GM18858 (cell line): ENCODE measurements around the gene DUSP12.
"Not testable (repeated sequence)": the region's sequence is repeated elsewhere in the genome, so short reads cannot be mapped to it uniquely, and the experiment has no call there.

ENCODE experiments used
- ATAC-seq: cut with Tn5 transposase; IDR thresholded peaks from one replicate; pipeline ENCODE4 v1.9.1; 2021; ENCODE audit not compliant: unreplicated experiment

Gene DUSP12, protein sequence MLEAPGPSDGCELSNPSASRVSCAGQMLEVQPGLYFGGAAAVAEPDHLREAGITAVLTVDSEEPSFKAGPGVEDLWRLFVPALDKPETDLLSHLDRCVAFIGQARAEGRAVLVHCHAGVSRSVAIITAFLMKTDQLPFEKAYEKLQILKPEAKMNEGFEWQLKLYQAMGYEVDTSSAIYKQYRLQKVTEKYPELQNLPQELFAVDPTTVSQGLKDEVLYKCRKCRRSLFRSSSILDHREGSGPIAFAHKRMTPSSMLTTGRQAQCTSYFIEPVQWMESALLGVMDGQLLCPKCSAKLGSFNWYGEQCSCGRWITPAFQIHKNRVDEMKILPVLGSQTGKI

DNA sequence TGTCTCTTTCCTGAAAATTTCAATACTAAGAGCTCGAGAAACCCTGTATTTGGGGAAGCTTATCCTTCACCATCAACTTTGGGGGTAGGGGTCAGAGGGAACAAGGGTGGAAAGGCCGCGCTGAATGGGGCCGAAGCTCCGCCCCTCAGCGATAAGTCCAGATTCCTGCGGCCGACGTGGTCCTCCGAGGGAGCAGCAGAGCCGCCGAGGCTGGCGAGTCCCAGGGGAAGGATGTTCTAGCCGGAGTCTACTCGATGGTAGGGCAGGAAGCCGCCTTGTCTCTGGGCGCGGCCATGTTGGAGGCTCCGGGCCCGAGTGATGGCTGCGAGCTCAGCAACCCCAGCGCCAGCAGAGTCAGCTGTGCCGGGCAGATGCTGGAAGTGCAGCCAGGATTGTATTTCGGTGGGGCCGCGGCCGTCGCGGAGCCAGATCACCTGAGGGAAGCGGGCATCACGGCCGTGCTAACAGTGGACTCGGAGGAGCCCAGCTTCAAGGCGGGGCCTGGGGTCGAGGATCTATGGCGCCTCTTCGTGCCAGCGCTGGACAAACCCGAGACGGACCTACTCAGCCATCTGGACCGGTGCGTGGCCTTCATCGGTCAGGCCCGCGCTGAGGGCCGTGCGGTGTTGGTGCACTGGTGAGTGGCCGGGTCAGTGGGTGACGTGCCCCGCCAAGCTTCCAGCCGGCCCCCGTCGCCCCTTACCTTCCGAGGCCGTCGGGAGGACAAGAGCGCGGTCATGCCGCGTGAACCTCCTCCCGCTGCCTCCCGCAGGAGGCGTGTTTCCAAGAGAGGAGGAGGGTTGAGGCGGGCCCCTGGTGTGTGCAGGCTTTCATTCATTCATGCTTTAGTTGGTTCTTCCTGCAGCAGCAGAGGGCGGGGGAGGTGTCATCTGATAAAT, at the start of gene DUSP12:
DUSP12 (plus strand) TSS at position 278 of the 899 bp plus-strand sequence; CDS start at position 294, 16 bp downstream.
- ATAC-seq: peak; percentile 92

DNA sequence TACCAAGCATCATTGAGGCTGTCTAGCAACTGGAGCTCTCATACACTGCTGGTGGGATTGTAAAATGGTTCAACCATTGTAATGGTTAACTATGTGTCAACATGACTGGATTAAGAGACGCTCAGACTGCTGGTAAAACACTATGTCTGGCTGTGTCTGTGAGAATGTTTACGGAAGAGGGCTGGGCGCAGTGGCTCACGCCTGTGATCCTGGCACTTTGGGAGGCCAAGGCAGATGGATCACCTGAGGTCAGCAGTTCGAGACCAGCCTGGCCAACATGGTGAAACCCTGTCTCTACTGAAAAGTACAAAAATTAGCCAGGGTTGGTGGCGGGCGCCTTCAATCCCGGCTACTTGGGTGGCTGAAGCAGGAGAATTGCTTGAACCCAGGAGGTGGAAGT, 47.3 kb upstream of the DUSP12 start:
- ATAC-seq: no peak

DNA sequence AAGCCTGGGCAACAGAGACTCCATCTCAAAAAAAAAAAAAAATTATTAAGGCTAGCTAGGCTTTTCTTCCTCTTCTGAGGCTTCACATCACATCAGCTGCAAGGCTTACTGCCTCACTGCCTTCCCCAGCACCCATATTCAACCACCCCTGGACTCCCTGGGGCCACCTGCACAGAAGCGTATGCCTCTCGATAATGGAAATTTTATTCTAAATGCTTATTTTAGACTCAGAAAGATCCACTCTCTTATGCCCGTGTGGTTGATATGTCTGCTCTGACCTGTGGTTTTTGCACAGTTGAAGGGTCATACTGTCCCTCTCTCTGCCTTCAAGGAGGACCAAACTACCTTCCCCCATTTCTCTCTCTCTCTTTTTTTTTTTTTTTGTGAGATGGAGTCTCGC, 44.0 kb upstream of the DUSP12 start:
- peak; percentile 38 for ATAC-seq

DNA sequence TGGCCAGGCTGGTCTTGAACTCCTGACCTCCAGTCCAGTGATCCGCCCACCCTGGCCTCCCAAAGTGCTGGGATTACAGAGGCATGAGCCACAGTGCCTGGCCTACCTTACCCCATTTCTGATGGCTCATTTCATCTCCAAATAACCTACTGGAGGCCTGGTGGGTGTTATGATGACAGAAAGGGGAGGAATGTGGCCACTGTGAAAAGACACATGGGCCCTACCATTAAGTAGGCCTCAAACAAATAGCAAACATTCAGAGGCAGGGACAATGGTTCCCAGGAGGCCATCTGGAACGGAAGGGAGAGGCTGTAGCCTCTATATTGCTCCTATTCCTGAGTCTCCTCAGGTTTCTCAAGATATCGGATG, 43.5 kb upstream of the DUSP12 start:
- no peak for ATAC-seq

DNA sequence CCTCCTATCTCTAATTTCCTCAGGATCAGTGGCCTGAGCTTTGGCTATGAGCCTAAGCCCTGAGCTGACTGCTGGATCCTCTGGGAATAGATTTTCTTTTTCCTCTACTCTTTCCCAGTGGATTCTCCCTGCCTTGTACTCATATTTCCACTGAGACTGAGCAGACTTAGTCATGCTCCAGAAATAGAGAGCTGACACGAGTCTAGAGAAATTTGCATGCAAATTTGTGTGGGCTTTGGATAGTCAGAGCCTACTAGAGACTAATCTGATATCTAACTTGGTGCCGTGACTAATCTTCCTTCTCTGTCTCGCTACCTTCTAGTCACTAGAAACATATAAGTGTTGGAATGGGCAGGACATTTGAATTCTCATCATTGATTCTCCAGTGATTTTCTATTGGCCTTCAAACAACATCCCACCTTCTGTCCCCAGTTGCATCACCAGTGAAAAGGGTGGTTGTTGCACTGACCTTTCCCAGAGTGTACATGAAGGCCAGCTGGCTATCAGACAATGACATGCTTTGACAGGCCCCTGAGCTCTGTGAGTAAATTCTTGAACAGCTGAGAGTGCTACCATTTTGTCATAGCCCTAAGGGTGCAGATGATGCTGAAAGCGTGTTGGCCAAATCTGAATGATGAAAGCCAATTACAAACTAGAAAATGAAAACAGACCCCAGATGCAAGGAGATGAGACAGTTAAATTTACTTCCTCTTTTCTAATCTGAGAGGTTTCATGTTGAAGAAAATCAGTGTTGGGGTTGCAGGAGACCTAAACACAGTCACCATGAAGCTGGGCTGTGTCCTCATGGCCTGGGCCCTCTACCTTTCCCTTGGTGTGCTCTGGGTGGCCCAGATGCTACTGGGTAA, 42.9 kb upstream of the DUSP12 start, which contains the start of gene FCRLA:
FCRLA (plus strand) TSS at position 748 of the 866 bp plus-strand sequence; CDS start at position 784, 36 bp downstream.
- peak; percentile 44 for ATAC-seq

DNA sequence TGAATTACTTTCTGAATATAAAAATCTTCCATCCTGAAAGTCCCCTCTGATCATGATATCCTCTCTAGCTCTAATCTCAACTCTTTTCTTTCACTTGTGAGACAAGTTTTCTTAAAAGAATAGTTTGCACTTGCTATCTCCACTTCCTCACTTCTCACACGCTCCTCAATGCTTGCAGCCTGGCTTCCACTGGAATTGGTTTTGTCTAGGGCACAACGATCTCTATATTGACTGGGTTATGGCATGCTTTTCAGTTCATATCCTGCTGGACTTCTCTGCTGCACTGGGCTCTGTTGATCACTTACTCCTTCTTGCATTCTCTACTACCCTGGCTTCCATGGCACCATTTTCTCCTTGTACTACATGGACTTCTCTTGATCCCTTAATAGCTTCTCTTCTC, 42.1 kb upstream of the DUSP12 start:
- ATAC-seq: no peak

DNA sequence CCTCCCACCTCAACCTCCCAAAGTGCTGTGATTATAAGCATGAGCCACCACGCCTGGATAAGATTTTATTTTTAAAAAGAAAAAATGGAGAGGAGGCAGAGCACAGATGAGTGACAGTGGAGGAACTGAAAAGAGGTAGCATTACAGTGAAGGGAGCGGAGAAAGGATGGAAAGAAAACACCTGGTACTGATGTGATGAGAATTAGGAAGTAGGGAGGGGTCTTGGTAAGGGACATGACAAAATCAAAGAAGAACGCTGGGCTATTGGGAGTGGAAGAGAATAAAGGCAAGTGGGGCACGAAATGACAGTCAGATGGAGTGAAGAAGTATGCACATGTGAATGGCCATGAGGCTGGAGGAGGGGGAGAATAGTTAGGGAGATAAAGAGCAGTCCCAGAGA, 40.2 kb upstream of the DUSP12 start:
- ATAC-seq: no peak

DNA sequence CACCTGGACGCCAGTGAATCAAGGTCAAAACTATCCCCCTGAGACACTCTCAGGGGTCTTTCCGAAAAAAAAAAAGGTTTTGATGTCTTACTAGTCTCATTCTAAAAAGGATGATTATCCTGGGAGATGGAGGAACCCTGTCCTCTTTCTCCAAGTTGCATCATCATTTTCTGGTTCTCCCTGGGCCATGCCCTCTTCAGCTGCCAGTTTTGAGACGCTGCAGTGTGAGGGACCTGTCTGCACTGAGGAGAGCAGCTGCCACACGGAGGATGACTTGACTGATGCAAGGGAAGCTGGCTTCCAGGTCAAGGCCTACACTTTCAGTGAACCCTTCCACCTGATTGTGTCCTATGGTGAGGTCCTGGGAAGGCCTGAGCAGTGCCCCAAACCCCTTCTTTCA, 39.0 kb upstream of the DUSP12 start:
- no peak for ATAC-seq

DNA sequence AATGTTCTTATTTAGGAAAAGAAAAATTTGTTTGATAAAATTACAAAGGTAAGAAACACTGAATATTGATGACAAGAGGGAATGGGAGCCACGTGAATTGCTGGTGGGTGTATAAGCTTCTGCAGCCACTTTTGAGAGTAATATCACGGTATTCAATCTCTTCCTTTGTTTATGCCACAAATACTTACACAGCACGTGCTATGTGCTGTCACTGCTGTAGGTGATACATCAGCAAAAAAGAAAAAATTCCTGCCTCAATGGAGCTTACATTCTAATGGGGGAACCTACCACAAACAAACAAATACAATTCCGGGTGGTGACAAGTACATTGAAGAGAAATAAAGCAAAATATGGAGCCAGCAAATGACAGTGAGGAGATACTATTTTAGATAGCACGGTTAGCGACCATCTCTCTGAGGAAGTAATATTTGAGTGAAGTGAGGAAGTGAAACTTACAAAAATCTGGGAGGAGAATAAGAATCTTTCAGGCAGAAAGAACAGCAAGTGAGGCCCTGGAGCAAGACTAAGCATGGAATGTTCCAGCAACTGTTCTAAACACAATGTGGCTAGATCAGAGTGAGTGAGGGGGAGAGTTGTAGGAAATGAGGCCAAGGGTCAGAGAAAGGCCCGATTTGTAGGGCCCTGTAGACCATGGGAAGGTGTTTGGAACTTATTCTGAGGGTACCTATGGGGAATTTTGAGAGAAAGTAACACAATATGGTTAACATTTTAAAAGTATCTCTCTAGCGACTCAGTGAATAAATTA, 30.8 kb upstream of the DUSP12 start:
- ATAC-seq: peak; percentile 32

DNA sequence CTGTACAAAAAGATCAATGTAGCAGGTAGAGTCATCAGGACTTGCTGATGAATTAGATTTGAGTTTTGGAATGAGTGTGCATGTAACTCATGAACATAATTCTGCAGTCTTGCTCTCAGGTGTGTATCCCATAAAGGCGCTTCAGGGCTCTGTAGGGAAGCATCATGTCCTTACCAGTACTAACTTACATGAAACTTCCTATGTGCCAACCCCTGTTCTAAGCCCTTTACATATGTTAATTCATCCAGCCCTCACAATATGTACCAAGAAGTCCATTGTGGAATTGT, 30.3 kb upstream of the DUSP12 start:
- peak; percentile 46 for ATAC-seq

DNA sequence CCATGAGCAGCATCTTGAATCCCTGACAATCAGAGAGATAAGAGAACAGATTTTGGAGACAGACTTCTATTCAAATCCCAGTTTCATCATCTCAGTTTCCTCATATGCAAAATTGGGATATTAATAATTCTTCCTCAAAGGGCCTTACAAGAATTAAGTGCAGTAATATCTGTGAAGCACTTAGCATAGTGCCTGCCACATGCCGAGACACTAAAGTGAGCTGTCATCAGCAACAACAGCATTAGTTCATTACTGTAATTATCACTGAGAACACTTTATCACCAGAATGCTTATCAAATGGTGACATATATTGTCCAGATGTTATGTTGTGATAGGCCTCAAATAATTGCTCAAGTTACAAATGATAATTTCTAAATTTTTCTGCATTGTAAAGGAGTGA, 29.2 kb upstream of the DUSP12 start:
- ATAC-seq: no peak

DNA sequence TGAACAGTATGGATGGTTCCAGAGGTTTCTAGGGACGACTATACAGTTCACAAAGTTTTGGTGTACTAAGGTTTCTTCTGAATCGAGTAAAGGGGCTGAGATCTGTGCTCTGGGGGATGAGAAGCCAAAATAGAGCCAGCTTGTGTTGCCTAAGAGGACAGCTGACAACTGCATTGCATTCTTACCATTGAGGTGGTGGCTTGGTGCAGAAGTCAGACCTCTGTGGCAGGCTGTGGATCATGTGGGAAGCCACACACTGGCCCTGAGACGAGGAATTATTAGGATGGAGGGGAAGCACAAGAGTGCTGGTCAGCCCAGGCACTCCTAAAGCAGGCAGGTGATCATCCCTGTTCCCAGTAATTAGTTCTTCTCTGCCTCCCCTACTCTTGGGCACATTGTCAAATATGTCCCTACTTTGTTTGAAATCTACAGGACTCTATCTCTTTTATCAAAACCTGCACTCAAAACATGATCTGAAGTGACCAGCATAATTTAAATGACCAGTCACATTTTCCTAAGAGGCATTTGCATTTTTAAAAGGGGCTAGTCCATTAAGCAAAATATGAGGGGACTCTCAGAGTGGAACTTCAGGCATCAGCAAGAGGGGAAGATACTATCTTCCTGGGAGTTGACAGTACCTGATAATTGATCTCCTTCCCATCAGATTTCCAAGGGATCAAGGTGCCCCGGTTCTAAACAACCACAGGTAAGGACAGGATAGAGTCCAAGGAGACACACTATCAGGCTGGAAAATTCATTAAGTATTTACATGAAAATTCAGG, 28.4 kb upstream of the DUSP12 start, which contains the start of gene FCRLB:
FCRLB (plus strand) TSS at position 589 of the 782 bp plus-strand sequence. CDS start 1,129 bp downstream, outside the sequence.
- ATAC-seq: no peak

DNA sequence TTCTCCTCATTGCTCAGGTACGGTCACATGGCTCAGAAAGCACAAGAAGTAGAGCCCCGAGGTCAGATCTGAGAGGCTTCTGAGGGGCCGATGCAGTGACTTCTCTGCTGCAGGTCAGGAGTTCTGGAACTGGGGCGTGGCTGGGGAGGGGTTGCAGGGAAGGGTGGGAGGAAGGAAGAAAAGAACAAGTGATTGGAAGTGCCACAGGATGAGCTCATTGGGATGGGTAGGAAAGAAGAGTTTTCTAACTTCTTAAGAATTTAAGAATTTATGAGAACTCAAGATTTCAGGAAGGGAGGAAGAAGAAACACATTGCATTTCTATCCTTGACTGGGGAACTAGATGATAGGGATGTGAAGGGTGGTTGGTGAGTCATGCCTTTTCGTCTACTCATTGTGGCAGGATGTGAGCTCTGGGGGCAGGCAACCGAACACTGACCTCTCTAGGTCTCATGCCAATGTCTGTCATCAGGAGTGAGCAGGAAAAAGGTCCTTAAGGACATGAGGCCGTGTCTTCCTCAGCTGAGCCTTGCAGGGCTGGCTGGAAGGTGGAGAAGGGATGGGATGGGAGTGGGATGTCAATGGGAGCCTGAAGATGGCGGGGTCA, 27.7 kb upstream of the DUSP12 start:
- ATAC-seq: no peak

DNA sequence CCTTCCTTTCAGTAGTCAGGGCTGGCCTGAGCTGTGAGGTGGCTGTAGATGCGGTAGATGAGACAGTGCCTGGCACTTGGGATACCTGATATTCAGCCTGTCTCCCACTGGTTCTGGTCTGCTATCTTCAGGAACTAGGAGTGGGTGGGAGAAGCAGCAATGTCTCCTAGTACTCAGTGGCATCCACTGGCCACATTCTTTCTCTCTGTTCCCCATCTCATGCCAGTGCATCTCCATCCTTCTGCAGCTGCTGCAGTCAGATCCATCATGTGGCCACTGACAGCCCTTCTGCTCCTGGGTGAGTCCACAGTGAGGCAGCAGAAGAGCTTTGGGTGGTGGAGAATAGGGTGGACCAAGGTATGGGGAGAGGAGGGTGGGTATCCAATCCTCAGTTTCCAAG, 27.2 kb upstream of the DUSP12 start:
- ATAC-seq: no peak

DNA sequence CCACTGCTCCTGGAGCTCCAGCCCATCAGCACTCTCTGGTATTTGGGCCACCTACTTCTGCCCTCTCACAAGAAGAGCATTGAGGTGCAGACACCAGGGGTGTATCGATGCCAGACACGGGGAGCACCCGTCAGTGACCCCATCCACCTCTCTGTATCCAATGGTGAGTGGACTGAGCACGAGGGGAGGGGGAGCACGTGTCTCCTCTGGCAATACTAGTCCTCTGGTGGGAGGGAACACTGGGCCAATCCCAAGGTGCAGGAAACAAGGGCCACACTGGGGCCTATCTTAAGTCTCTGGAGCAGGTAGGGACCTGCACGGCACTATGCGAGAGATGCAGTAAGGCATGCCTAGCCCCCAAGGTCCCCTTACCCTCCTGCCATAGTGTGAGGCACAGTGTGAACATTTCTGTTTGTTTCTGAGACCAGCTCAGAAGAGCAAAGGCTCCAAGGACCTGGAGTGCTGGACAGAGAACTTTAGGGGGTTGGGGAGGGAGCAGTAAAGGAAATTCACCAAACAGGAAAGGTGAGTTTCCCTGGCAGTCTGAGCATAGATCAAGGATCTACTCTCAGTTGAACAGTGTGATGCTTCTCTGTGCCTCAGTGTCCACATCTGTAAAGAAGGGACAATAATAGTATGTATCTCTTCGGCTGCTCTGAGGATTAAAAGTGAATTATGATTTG, 26.0 kb upstream of the DUSP12 start:
- no peak for ATAC-seq

DNA sequence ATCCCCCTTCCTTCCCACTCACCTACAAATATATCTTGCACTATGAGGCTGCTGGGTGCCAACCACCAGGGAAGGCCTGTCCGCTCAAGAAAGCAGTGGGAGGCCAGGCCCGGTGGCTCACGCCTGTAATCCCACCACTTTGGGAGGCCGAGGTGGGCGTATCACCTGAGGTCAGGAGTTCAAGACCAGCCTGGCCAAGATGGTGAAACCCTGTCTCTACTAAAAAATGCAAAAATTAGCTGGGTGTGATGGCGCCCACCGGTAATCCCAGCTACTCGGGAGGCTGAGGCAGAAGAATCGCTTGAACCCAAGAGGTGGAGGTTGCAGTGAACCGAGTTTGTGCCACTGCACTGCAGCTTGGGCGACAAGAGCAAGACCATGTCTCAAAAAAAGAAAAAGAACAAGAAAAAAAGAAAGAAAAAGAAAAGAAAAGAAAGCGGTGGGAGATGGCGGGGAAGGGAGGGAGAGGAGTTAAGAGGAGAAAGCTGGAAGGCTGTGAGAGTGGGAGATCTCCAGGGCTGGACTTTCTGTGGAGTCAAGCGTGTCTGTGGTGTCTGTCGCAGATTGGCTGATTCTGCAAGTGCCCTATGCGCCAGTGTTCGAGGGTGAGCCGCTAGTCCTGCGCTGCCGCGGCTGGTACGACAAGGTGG, 24.2 kb upstream of the DUSP12 start:
- ATAC-seq: not testable (repeated sequence)

DNA sequence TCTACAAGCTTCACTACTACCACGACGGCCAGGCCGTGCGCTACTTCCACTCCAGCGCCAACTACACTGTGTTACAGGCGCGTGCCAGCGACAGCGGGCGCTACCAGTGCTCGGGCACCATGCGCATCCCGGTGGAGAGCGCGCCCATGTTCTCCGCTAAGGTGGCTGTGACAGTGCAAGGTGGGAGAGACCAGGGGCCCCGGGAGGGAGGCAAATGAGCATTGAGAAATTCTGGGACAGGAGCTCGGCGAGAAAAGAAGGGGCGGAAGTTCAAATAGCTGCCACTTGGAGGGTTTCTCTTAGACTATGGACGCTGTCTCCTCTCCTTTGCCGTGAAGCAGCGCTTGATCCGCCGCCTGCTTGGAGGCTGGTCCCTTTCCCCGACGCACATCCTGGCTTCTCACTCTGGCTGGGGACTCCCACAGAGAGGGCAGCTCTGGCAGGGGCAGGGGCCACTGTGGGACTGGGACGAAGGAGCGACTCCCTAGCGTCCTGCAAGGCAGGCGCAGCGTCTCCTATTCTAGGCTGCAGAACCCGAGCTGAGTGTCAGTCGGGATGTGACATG, 23.6 kb upstream of the DUSP12 start:
- no peak for ATAC-seq
